A549 (cell line): ENCODE results near the gene EPB41L5.

ENCODE experiments used
- CBX8 ChIP-seq: fragments of 200-600 bp; sonication (generic); IDR thresholded peaks from 2 replicates; pipeline ENCODE4 v1.6.1; 2016
- EP300 ChIP-seq, 2 experiments: fragments of >200 bp; sonication (Bioruptor Twin); formaldehyde crosslinking; IDR thresholded peaks; 2 replicates in 1 of 2; 3 replicates in 1 of 2; pipeline ENCODE4 v1.6.1; 2016 to 2017
- TF ChIP-seq, protein P1 (sequence below): fragments of >200 bp; sonication (Bioruptor Twin); formaldehyde crosslinking; IDR thresholded peaks from 3 replicates; pipeline ENCODE4 v1.5.1; 2016

- TF ChIP-seq CBX8 (no peak), EP300 (IDR thresholded peaks at IDR 0.05) (no peak)
- TF ChIP-seq, protein P1, sequence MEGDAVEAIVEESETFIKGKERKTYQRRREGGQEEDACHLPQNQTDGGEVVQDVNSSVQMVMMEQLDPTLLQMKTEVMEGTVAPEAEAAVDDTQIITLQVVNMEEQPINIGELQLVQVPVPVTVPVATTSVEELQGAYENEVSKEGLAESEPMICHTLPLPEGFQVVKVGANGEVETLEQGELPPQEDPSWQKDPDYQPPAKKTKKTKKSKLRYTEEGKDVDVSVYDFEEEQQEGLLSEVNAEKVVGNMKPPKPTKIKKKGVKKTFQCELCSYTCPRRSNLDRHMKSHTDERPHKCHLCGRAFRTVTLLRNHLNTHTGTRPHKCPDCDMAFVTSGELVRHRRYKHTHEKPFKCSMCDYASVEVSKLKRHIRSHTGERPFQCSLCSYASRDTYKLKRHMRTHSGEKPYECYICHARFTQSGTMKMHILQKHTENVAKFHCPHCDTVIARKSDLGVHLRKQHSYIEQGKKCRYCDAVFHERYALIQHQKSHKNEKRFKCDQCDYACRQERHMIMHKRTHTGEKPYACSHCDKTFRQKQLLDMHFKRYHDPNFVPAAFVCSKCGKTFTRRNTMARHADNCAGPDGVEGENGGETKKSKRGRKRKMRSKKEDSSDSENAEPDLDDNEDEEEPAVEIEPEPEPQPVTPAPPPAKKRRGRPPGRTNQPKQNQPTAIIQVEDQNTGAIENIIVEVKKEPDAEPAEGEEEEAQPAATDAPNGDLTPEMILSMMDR: no peak
These were observed 16.7 kb upstream of the EPB41L5 start for GRCh38 chr2:119996148-119996547.
